ENCODE data around the gene C19orf44.

DNA sequence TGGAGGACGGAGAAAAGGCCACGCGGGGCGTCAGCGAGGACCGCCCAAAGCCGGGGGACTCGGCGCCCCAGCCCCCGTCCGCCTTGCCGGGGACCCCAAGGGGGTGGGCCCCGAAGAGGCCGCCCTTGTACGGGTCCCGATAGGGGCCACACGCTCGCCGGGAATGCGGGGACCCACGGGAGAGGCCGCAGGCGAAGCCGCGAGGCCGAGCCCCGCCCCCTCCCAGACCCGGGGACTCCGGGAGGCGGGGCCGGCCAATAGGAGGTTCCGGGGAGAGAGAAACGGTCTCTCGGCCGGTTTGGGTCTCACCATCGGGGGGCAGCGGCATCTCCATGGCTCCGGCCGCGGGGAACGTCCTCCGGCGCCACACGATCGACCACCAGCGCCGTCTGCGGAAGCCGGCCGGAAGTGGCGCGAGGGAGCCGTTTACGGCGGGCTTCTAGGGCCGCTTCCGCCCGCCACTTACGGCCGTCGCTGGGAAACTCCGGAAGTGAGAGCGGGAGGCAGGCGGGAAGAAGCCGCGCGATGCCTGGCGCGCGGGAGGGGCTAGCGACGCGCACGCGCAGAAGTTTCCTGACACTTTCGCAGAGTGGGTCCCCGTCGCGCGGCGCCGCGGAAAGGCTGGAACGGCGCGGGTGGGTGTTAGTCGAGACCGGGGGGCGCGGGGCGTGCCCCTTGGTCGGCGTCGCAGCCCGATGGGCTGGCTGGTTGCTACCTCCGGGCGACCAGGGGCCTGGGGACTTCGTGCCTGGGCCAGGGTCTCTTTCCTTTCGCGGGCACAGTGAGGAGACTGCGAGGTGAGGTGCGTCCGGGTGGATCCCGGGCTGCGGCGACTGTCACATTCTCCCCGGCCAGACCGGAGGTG lies 46.1 kb downstream of the C19orf44 start, which contains the start of gene CHERP:
- TF ChIP-seq, protein P1, sequence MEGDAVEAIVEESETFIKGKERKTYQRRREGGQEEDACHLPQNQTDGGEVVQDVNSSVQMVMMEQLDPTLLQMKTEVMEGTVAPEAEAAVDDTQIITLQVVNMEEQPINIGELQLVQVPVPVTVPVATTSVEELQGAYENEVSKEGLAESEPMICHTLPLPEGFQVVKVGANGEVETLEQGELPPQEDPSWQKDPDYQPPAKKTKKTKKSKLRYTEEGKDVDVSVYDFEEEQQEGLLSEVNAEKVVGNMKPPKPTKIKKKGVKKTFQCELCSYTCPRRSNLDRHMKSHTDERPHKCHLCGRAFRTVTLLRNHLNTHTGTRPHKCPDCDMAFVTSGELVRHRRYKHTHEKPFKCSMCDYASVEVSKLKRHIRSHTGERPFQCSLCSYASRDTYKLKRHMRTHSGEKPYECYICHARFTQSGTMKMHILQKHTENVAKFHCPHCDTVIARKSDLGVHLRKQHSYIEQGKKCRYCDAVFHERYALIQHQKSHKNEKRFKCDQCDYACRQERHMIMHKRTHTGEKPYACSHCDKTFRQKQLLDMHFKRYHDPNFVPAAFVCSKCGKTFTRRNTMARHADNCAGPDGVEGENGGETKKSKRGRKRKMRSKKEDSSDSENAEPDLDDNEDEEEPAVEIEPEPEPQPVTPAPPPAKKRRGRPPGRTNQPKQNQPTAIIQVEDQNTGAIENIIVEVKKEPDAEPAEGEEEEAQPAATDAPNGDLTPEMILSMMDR (IDR thresholded peaks at IDR 0.05) = peak in 4 of 5 experiments; percentile 2 to 56 (median 29)
- peak; percentile 50 to 74 for TF ChIP-seq POLR2A (IDR thresholded peaks at IDR 0.05)
- TF ChIP-seq EP300 (IDR thresholded peaks at IDR 0.05) = peak; percentile 96 to 97

All from tibial nerve (tissue), 4 donors.